ENCODE results near the gene CLEC2L. TPM values are rescaled to one million over a fixed set of nuclear protein-coding genes. Genes with fewer than 3 reads are reported as not detected.

Gene CLEC2L
- total RNA-seq, 1 donor from 2014 or later = not detected

GRCh38 chr7:139538881-139539635 is 15.6 kb downstream of the CLEC2L start:
- no peak for DNase-seq (ENCODE audit: low spot score in 2 of 2)
- intact Hi-C loops (cut with DNase I) = no loop called here
- Histone ChIP-seq H3K4me3 (no peak overlapping the region), H3K27me3 (no peaks in the 10 kb centered on the region), H3K9me3 (no peaks in the 10 kb centered on the region), H3K27ac (no peak overlapping the region), H3K36me3 (no peaks in the 10 kb centered on the region), H3K4me1 (no peaks in the 10 kb centered on the region)
- TF ChIP-seq CTCF (IDR thresholded peaks at IDR 0.05) = no peak

GRCh38 chr7:139540203-139540602 is 16.7 kb downstream of the CLEC2L start:
- DNase-seq (ENCODE audit: low spot score in 2 of 2) = no peak
- no peak for TF ChIP-seq CTCF (IDR thresholded peaks at IDR 0.05)

GRCh38 chr7:139541600-139542307 is 18.3 kb downstream of the CLEC2L start:
- Histone ChIP-seq H3K36me3 (no peaks in the 10 kb centered on the region), H3K4me1 (no peaks in the 10 kb centered on the region), H3K27me3 (no peaks in the 10 kb centered on the region), H3K4me3 (no peak overlapping the region), H3K27ac (no peak overlapping the region), H3K9me3 (no peaks in the 10 kb centered on the region)
- TF ChIP-seq CTCF (IDR thresholded peaks at IDR 0.05) = no peak
- no peak for DNase-seq (ENCODE audit: low spot score in 2 of 2)
- intact Hi-C loops (cut with DNase I) = no loop called here

More at GRCh38 chr7:139540203-139540602, 16.7 kb downstream of the CLEC2L start:
- H3K4me1 ChIP-seq = no peaks in the 10 kb centered on the region
- no peaks in the 10 kb centered on the region for H3K36me3 ChIP-seq
- no peak overlapping the region for H3K27ac ChIP-seq
- intact Hi-C loops (cut with DNase I) = no loop called here
- no peak overlapping the region for H3K4me3 ChIP-seq
- no peaks in the 10 kb centered on the region for H3K27me3 ChIP-seq
- no peaks in the 10 kb centered on the region for H3K9me3 ChIP-seq

GRCh38 chr7:139542308-139543151 is 19.0 kb downstream of the CLEC2L start:
- H3K27me3 ChIP-seq = no peaks in the 10 kb centered on the region
- no peak overlapping the region for H3K4me3 ChIP-seq
- H3K27ac ChIP-seq = no peak overlapping the region
- H3K9me3 ChIP-seq = no peaks in the 10 kb centered on the region
- intact Hi-C loops (cut with DNase I) = no loop called here
- no peaks in the 10 kb centered on the region for H3K36me3 ChIP-seq
- TF ChIP-seq CTCF (IDR thresholded peaks at IDR 0.05) = no peak
- no peaks in the 10 kb centered on the region for H3K4me1 ChIP-seq
- DNase-seq (ENCODE audit: low spot score in 2 of 2) = no peak

- Histone ChIP-seq H3K4me1 (no peaks in the 10 kb centered on the region), H3K9me3 (no peaks in the 10 kb centered on the region), H3K36me3 (no peaks in the 10 kb centered on the region), H3K27me3 (no peaks in the 10 kb centered on the region), H3K4me3 (no peak overlapping the region), H3K27ac (no peak overlapping the region)
- TF ChIP-seq CTCF (IDR thresholded peaks at IDR 0.05) = no peak
- intact Hi-C loops (cut with DNase I) = no loop called here
- no peak for DNase-seq (ENCODE audit: low spot score in 2 of 2)
These were observed 20.5 kb downstream of the CLEC2L start for GRCh38 chr7:139543801-139544603.
